Measurements from ENCODE around the gene TMEM52.

DNA sequence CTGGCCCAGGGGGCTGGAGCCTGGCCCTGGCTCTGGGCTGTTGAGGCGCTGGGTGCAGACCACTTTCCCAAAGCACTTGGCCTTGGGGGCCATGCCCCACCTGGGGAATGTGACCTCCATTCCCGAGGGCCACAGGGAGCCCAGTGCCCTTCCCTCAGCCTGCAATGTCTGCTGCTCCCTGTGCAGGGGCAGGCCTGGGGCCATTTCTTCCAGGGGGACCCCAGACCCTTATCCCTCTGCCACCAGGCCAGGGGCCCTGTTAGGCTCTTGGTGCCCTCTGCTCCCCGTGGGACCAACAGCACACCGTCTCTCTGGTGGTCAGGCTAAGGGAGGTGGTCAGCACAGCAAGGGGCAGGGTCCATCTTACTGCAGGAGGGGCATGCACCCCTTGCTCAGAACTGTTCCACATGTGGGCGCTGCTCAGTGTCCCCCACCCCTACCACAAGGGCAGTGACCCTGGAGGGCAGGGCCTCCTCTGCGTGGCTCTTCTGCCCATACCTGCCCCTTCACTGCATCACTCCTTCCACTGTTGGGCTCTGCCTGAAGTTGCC, 1.1 kb upstream of the TMEM52 start:
- TF ChIP-seq CTCF (IDR thresholded peaks at IDR 0.05), result no peak
- no peak for TF ChIP-seq FOXM1 (IDR thresholded peaks at IDR 0.05; ENCODE audit: low read depth)
- no peak for TF ChIP-seq POLR2AphosphoS5 (IDR thresholded peaks at IDR 0.05; ENCODE audit: low read depth, low read length)
- TF ChIP-seq USF2 (IDR thresholded peaks at IDR 0.05; ENCODE audit: borderline replicate concordance, low read depth, low read length), result no peak
- TF ChIP-seq CHD2 (IDR thresholded peaks at IDR 0.05; ENCODE audit: low read length, partially characterized antibody), result no peak

All from SK-N-SH (cell line).